ENCODE data around the gene MPST.

DNA sequence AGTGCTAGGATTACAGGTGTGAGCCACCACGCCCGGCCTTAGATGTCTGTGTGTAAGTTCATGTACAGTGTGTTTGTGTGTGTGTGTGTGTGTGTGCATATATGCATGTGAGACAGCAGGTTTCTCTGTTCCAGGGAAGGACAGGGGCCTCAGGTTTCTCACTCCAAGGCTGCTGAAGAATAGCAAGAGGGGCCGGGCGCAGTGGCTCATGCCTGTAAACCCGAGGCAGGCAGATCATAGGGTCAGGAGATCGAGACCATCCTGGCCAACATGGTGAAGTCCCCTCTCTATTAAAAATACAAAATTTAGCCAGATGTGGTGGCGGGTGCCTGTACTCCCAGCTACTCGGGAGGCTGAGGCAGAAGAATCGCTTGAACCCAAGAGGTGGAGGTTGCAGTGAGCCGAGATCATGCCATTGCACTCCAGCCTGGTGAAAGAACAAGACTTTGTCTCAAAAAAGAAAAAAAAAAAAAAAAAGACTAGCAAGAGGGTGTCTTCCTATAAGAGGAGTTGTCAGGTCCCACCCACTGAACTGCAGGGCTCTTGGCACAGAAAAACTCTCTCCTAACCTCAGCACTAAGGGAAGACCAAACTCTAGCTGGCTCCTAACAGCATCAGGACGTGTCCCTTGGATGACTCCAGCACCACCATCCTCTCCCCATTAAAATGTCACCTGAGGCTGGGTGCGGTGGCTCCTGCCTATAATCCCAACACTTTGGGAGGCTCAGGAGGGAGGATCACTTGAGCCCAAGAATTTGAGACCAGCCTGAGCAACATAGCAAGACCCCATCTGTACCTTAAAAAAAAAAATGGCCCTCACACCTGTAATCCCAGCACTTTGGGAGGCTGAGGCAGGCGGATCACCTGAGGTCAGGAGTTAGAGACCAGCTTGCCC is 40.3 kb upstream of the MPST start:
- TF ChIP-seq, protein P1, sequence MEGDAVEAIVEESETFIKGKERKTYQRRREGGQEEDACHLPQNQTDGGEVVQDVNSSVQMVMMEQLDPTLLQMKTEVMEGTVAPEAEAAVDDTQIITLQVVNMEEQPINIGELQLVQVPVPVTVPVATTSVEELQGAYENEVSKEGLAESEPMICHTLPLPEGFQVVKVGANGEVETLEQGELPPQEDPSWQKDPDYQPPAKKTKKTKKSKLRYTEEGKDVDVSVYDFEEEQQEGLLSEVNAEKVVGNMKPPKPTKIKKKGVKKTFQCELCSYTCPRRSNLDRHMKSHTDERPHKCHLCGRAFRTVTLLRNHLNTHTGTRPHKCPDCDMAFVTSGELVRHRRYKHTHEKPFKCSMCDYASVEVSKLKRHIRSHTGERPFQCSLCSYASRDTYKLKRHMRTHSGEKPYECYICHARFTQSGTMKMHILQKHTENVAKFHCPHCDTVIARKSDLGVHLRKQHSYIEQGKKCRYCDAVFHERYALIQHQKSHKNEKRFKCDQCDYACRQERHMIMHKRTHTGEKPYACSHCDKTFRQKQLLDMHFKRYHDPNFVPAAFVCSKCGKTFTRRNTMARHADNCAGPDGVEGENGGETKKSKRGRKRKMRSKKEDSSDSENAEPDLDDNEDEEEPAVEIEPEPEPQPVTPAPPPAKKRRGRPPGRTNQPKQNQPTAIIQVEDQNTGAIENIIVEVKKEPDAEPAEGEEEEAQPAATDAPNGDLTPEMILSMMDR (IDR thresholded peaks at IDR 0.05): no peak
- no peak for TF ChIP-seq POLR2A (IDR thresholded peaks at IDR 0.05)

Data from adrenal gland (tissue), 5 donors.